ENCODE results near the gene HLA-DOA.

Gene HLA-DOA

GRCh38 chr6:33001685-33002084 lies 7.7 kb downstream of the HLA-DOA start:
- no peak for TF ChIP-seq CTCF (IDR thresholded peaks at IDR 0.05; ENCODE audit: low read depth, low read length)
- H3K4me3 ChIP-seq (ENCODE audit: low read depth, low read length), result no peak overlapping the region
- no peaks in the 10 kb centered on the region for H3K9me3 ChIP-seq (ENCODE audit: severe bottlenecking)
- H3K27me3 ChIP-seq (ENCODE audit: insufficient read depth, low read depth, severe bottlenecking), result no peaks in the 10 kb centered on the region
- H3K27ac ChIP-seq, result no peak overlapping the region
- no peak for DNase-seq
- H3K36me3 ChIP-seq, result no peaks in the 10 kb centered on the region

GRCh38 chr6:33000055-33000454 lies 9.3 kb downstream of the HLA-DOA start:
- Histone ChIP-seq H3K9me3 (ENCODE audit: severe bottlenecking) (no peaks in the 10 kb centered on the region), H3K27me3 (ENCODE audit: insufficient read depth, low read depth, severe bottlenecking) (no peaks in the 10 kb centered on the region), H3K4me3 (ENCODE audit: low read depth, low read length) (no peak overlapping the region), H3K27ac (no peak overlapping the region), H3K36me3 (no peaks in the 10 kb centered on the region)
- peak; percentile 91 for TF ChIP-seq CTCF (IDR thresholded peaks at IDR 0.05; ENCODE audit: low read depth, low read length)
- DNase-seq, result peak; percentile 81

GRCh38 chr6:32995448-32995847 lies 13.9 kb downstream of the HLA-DOA start:
- Histone ChIP-seq H3K27me3 (ENCODE audit: insufficient read depth, low read depth, severe bottlenecking) (no peaks in the 10 kb centered on the region), H3K9me3 (ENCODE audit: severe bottlenecking) (no peaks in the 10 kb centered on the region), H3K27ac (no peak overlapping the region), H3K4me3 (ENCODE audit: low read depth, low read length) (no peak overlapping the region), H3K36me3 (no peaks in the 10 kb centered on the region)
- DNase-seq, result no peak
- no peak for TF ChIP-seq CTCF (IDR thresholded peaks at IDR 0.05; ENCODE audit: low read depth, low read length)

DNA sequence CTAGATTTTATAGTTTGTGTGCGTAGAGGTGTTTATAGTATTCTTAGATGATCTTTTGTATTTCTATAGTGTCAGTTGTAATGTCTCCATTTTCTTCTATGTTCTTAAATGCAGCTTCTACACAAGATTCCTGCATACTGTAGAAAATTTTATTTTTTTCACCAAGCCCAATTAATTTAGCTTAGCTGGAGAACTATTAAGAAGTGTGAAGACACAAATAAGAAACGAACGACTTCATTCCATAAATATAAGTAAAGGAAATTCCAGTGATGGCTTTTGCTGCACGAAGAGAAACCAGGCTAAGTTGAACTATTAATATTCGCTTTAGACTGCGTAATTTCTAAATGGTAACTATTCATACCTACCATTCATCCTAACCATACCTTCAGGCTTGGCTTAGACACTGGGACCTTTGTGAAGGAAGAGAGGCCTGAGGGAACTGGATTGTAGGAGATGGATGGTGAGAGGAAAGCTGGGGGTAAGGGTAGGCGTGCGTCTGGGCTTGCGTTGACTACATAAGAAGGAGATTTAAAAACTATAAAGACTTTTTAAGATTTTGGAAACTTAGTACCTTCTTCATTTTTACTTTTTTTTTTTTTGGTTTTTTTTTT lies 15.9 kb downstream of the HLA-DOA start:
- TF ChIP-seq CTCF (IDR thresholded peaks at IDR 0.05; ENCODE audit: low read depth, low read length), result no peak
- Histone ChIP-seq H3K27me3 (ENCODE audit: insufficient read depth, low read depth, severe bottlenecking) (no peaks in the 10 kb centered on the region), H3K36me3 (no peaks in the 10 kb centered on the region), H3K27ac (no peak overlapping the region), H3K4me3 (ENCODE audit: low read depth, low read length) (no peak overlapping the region), H3K9me3 (ENCODE audit: severe bottlenecking) (no peaks in the 10 kb centered on the region)
- DNase-seq, result no peak

DNA sequence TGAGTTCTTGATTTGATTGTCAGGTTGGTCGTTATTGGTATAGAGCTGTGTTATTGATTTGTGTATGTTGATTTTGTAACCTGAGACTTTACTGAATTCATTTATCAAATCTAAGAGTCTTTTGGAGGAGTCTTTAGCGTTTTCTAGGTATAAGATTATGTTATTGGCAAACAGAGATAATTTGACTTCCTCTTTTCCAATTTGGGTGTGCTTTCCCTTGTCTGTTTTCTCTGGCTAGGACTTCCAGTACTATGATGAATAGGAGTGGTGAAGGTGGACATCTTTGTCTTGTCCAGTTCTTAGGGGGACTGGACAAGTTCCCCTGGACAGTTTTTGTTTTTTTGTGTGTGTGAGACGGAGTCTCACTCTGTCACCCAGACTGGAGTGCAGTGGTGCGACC lies 17.4 kb downstream of the HLA-DOA start:
- no peak overlapping the region for H3K4me3 ChIP-seq (ENCODE audit: low read depth, low read length)
- no peak overlapping the region for H3K27ac ChIP-seq
- no peaks in the 10 kb centered on the region for H3K36me3 ChIP-seq
- no peaks in the 10 kb centered on the region for H3K27me3 ChIP-seq (ENCODE audit: insufficient read depth, low read depth, severe bottlenecking)
- TF ChIP-seq CTCF (IDR thresholded peaks at IDR 0.05; ENCODE audit: low read depth, low read length), result no peak
- DNase-seq, result no peak
- H3K9me3 ChIP-seq (ENCODE audit: severe bottlenecking), result no peaks in the 10 kb centered on the region

- Histone ChIP-seq H3K9me3 (ENCODE audit: severe bottlenecking) (no peaks in the 10 kb centered on the region), H3K4me3 (ENCODE audit: low read depth, low read length) (no peak overlapping the region), H3K36me3 (no peaks in the 10 kb centered on the region), H3K27me3 (ENCODE audit: insufficient read depth, low read depth, severe bottlenecking) (no peaks in the 10 kb centered on the region), H3K27ac (no peak overlapping the region)
- DNase-seq, result no peak
- TF ChIP-seq CTCF (IDR thresholded peaks at IDR 0.05; ENCODE audit: low read depth, low read length), result no peak
Measured at GRCh38 chr6:32989368-32989767, 20.0 kb downstream of the HLA-DOA start.
